ENCODE data around the gene ACOT11. TPM values are rescaled to one million over a fixed set of nuclear protein-coding genes. Genes with fewer than 3 reads are reported as not detected.

Gene ACOT11
- total and polyA plus RNA-seq, 2 experiments from 2014 or later, result 13.8 to 20.0 TPM

DNA sequence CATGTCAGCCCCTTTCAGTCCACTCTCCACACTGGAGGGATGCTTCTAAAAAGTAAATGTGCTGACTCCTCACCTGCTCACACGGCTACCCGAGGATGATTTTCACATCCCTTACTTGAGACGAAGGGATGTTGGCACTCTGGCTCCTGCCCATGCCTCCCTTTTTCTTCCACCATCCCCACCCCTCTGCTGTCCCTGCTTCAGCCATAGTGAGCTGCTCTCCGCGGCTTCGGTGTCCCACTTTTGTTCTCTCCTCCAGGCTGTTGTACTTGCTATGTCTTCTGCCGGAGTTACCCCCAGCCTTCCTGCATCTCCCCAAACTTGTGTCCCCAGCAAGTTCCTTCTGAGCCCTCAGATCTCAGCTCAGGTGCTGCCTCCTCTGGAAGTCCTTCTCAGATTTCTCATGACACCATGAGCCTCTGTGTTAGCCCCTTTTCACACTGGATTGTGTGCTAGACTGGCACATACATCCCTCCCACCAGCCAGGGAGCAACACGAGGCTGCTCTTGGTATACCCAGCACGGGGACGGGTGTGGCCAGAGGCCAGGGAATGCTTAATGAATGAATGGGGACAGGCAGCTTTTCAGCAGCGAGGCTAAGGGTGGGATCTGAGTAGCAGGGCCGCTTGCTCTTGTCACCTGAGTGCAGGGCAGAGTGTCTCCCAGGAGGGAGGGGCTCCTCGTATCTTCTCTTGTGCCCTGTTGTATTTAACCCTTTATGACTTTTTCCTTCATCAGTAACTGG lies 1.3 kb downstream of the ACOT11 start:
- Histone ChIP-seq H3K9me3 (ENCODE audit: low read depth) (no peaks in the 10 kb centered on the region), H3K4me1 (ENCODE audit: insufficient read depth) (peaks cover 14% of the 10 kb centered on the region), H3K27me3 (no peaks in the 10 kb centered on the region), H3K27ac (no peak overlapping the region), H3K4me2 (no peak overlapping the region), H3K79me2 (no peaks in the 10 kb centered on the region), H2AFZ (no peak overlapping the region), H3K4me3 (no peak overlapping the region), H3K9me2 (replicated peaks; ENCODE audit: insufficient read depth) (no peaks in the 10 kb centered on the region), H3K36me3 (replicated peaks; ENCODE audit: insufficient read depth, low read depth) (no peaks in the 10 kb centered on the region), H4K20me1 (ENCODE audit: insufficient read depth, poor library complexity, severe bottlenecking) (no peaks in the 10 kb centered on the region)
- no peak for TF ChIP-seq EZH2phosphoT487 (IDR thresholded peaks at IDR 0.05; ENCODE audit: low read depth, severe bottlenecking, unreplicated experiment)
- no peak for TF ChIP-seq EZH2 (IDR thresholded peaks at IDR 0.05; ENCODE audit: borderline replicate concordance)
- TF ChIP-seq, protein P1, sequence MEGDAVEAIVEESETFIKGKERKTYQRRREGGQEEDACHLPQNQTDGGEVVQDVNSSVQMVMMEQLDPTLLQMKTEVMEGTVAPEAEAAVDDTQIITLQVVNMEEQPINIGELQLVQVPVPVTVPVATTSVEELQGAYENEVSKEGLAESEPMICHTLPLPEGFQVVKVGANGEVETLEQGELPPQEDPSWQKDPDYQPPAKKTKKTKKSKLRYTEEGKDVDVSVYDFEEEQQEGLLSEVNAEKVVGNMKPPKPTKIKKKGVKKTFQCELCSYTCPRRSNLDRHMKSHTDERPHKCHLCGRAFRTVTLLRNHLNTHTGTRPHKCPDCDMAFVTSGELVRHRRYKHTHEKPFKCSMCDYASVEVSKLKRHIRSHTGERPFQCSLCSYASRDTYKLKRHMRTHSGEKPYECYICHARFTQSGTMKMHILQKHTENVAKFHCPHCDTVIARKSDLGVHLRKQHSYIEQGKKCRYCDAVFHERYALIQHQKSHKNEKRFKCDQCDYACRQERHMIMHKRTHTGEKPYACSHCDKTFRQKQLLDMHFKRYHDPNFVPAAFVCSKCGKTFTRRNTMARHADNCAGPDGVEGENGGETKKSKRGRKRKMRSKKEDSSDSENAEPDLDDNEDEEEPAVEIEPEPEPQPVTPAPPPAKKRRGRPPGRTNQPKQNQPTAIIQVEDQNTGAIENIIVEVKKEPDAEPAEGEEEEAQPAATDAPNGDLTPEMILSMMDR (IDR thresholded peaks at IDR 0.05; ENCODE audit: poor library complexity), result no peak
- WGBS (ENCODE audit: low lambda C conversion rate, missing lambda C conversion rate), result 64% methylated on average over 13 of the region's 13 CpGs
- DNase-seq (ENCODE audit: low spot score), result no peak

- Histone ChIP-seq H3K4me3 (no peak overlapping the region), H3K9me2 (replicated peaks; ENCODE audit: insufficient read depth) (no peaks in the 10 kb centered on the region), H3K27ac (no peak overlapping the region), H3K27me3 (no peaks in the 10 kb centered on the region), H3K36me3 (replicated peaks; ENCODE audit: insufficient read depth, low read depth) (no peaks in the 10 kb centered on the region), H3K9me3 (ENCODE audit: low read depth) (peaks cover 5% of the 10 kb centered on the region), H3K4me2 (no peak overlapping the region), H4K20me1 (ENCODE audit: insufficient read depth, poor library complexity, severe bottlenecking) (no peaks in the 10 kb centered on the region), H3K79me2 (no peaks in the 10 kb centered on the region), H3K4me1 (ENCODE audit: insufficient read depth) (peaks cover 14% of the 10 kb centered on the region), H2AFZ (no peak overlapping the region)
- DNase-seq (ENCODE audit: low spot score), result no peak
- 93% methylated on average over 3 of the region's 3 CpGs for WGBS (ENCODE audit: low lambda C conversion rate, missing lambda C conversion rate)
- no peak for TF ChIP-seq EZH2 (IDR thresholded peaks at IDR 0.05; ENCODE audit: borderline replicate concordance)
- TF ChIP-seq, protein P1 (IDR thresholded peaks at IDR 0.05; ENCODE audit: poor library complexity), result no peak
- TF ChIP-seq EZH2phosphoT487 (IDR thresholded peaks at IDR 0.05; ENCODE audit: low read depth, severe bottlenecking, unreplicated experiment), result no peak
Observed at GRCh38 chr1:54551891-54552290, 3.9 kb downstream of the ACOT11 start.

- no peak for DNase-seq (ENCODE audit: low spot score)
- TF ChIP-seq EZH2phosphoT487 (IDR thresholded peaks at IDR 0.05; ENCODE audit: low read depth, severe bottlenecking, unreplicated experiment), result no peak
- no peak for TF ChIP-seq EZH2 (IDR thresholded peaks at IDR 0.05; ENCODE audit: borderline replicate concordance)
- TF ChIP-seq, protein P1 (IDR thresholded peaks at IDR 0.05; ENCODE audit: poor library complexity), result no peak
- Histone ChIP-seq H3K4me2 (no peak overlapping the region), H3K79me2 (no peaks in the 10 kb centered on the region), H3K9me3 (ENCODE audit: low read depth) (peaks cover 5% of the 10 kb centered on the region), H3K36me3 (replicated peaks; ENCODE audit: insufficient read depth, low read depth) (no peaks in the 10 kb centered on the region), H3K4me3 (no peak overlapping the region), H3K27ac (no peak overlapping the region), H3K27me3 (no peaks in the 10 kb centered on the region), H2AFZ (no peak overlapping the region), H4K20me1 (ENCODE audit: insufficient read depth, poor library complexity, severe bottlenecking) (no peaks in the 10 kb centered on the region), H3K4me1 (ENCODE audit: insufficient read depth) (no peaks in the 10 kb centered on the region), H3K9me2 (replicated peaks; ENCODE audit: insufficient read depth) (no peaks in the 10 kb centered on the region)
- WGBS (ENCODE audit: low lambda C conversion rate, missing lambda C conversion rate), result 91% methylated on average over 8 of the region's 8 CpGs
Observed at GRCh38 chr1:54553602-54554313, 5.7 kb downstream of the ACOT11 start.
